Lower lobe of right lung (tissue), 2 donors: ENCODE measurements around the gene PPP6R3. TPM values are rescaled to one million over a fixed set of nuclear protein-coding genes. Genes with fewer than 3 reads are reported as not detected.
A peak's percentile ranks its signal among the peaks of the same experiment; 100 is the strongest.

Experiments used
- ATAC-seq, 2 donors: fragments of 200-7000 bp; cut with Tn5 transposase; one replicate each; pipeline ENCODE4 v1.9.1; 2020 to 2022; ENCODE audit warnings: mild to moderate bottlenecking in 2 of 2, moderate library complexity in 2 of 2
- DNase-seq: peaks from one replicate; pipeline ENCODE4 v3.0.0-alpha.2; 2020
- H3K27ac ChIP-seq: fragments of 200-600 bp; one replicate; pipeline ENCODE4 v1.8.0; 2022
- H3K27me3 ChIP-seq: fragments of 200-600 bp; one replicate; pipeline ENCODE4 v1.8.0; 2022; ENCODE audit warnings: low read depth
- H3K36me3 ChIP-seq: fragments of 200-600 bp; one replicate; pipeline ENCODE4 v1.8.0; 2022; ENCODE audit warnings: mild to moderate bottlenecking
- H3K4me1 ChIP-seq: fragments of 200-600 bp; one replicate; pipeline ENCODE4 v1.8.0; 2022
- H3K4me3 ChIP-seq: fragments of 200-600 bp; one replicate; pipeline ENCODE4 v1.8.0; 2022; ENCODE audit warnings: mild to moderate bottlenecking
- H3K9me3 ChIP-seq: fragments of 200-600 bp; one replicate; pipeline ENCODE4 v1.8.0; 2022
- CTCF ChIP-seq: fragments of 200-600 bp; IDR thresholded peaks from one replicate; pipeline ENCODE4 v1.8.0; 2022; ENCODE audit warnings: antibody characterized with exemption, mild to moderate bottlenecking
- intact Hi-C: fragments of 100-400 bp; cut with DNase I; formaldehyde crosslinking; loops from one replicate; pipeline ENCODE4 v1.11.0; 2022
- long read RNA-seq: library from polyadenylated mRNA; unstranded; transcript quantifications from one replicate; pipeline ENCODE4 v2.0.0, GENCODE V29; 2021
- total RNA-seq: library from RNA; stranded (reverse); fragmentation: NEBNext Ultra II Directional; extraction: Animal tissue kit (Norgen Biotek cat#: 25700); gene quantifications from one replicate; pipeline ENCODE4 v1.2.1, GENCODE V29; 2021
- donor health status: DM: no; HTN: yes; CAD: no; lungs with severe emphysema.

The PPP6R3 gene
- 98.0 TPM for total RNA-seq
- long read RNA-seq, full-length matches to known transcripts, result 8 of 71 reads
- long read RNA-seq, partial matches to known transcripts, result 22 of 71 reads
- long read RNA-seq, other reads (novel, unspliced or antisense), result 41 of 71 reads

- H3K4me1 ChIP-seq, result peaks cover 51% of the 10 kb centered on the region
- ATAC-seq, result peak; percentile 70
- no peaks in the 10 kb centered on the region for H3K27me3 ChIP-seq
- peak within 1 kb of the TSS; percentile 83 for H3K4me3 ChIP-seq
- TF ChIP-seq CTCF, result peak; percentile 7
- H3K27ac ChIP-seq, result peak within 1 kb of the TSS; percentile 94
- H3K36me3 ChIP-seq, result no peaks in the 10 kb centered on the region
- H3K9me3 ChIP-seq, result no peaks in the 10 kb centered on the region
- intact Hi-C loops, result no loop called here
- no peak for DNase-seq
Measured at GRCh38 chr11:68460741-68461574, at the start of gene PPP6R3. Gene PPP6R3, plus strand, starts transcription at chr11:68460752. Its CDS starts 76,913 bp downstream, at chr11:68537665.

GRCh38 chr11:68411501-68411991, 49.0 kb upstream of the PPP6R3 start:
- H3K4me1 ChIP-seq, result peaks cover 12% of the 10 kb centered on the region
- no peak overlapping the region for H3K4me3 ChIP-seq
- DNase-seq (peak; percentile 47), ATAC-seq (peak in 1 of 2 donors; percentile 14)
- intact Hi-C loops, result no loop called here
- H3K9me3 ChIP-seq, result no peaks in the 10 kb centered on the region
- TF ChIP-seq CTCF, result no peak
- H3K27me3 ChIP-seq, result no peaks in the 10 kb centered on the region
- H3K27ac ChIP-seq, result no peak overlapping the region
- H3K36me3 ChIP-seq, result peaks cover 70% of the 10 kb centered on the region

- Histone ChIP-seq H3K36me3 (peaks cover 74% of the 10 kb centered on the region), H3K27me3 (no peaks in the 10 kb centered on the region), H3K27ac (peak overlapping the region; percentile 31), H3K4me1 (no peaks in the 10 kb centered on the region), H3K9me3 (no peaks in the 10 kb centered on the region), H3K4me3 (no peak overlapping the region)
- TF ChIP-seq CTCF, result no peak
- ATAC-seq (no peak), DNase-seq (peak; percentile 45)
- intact Hi-C loops, result no loop called here
Measured at GRCh38 chr11:68412593-68413475, 47.7 kb upstream of the PPP6R3 start.

GRCh38 chr11:68413591-68413999, 47.0 kb upstream of the PPP6R3 start:
- ATAC-seq (no peak), DNase-seq (peak; percentile 47)
- TF ChIP-seq CTCF, result no peak
- no peaks in the 10 kb centered on the region for H3K9me3 ChIP-seq
- peaks cover 80% of the 10 kb centered on the region for H3K36me3 ChIP-seq
- no peaks in the 10 kb centered on the region for H3K27me3 ChIP-seq
- H3K4me3 ChIP-seq, result no peak overlapping the region
- intact Hi-C loops, result no loop called here
- peak overlapping the region; percentile 31 for H3K27ac ChIP-seq
- no peaks in the 10 kb centered on the region for H3K4me1 ChIP-seq

GRCh38 chr11:68414496-68415221, 45.9 kb upstream of the PPP6R3 start:
- H3K27me3 ChIP-seq, result no peaks in the 10 kb centered on the region
- H3K9me3 ChIP-seq, result no peaks in the 10 kb centered on the region
- H3K4me3 ChIP-seq, result no peak overlapping the region
- H3K36me3 ChIP-seq, result peaks cover 86% of the 10 kb centered on the region
- no peak overlapping the region for H3K27ac ChIP-seq
- no peak for DNase-seq
- no peaks in the 10 kb centered on the region for H3K4me1 ChIP-seq
- ATAC-seq, result peak in 1 of 2 donors; percentile 25
- intact Hi-C loops, result no loop called here
- TF ChIP-seq CTCF, result no peak
